HG02798 (cell line): ENCODE measurements around the gene RNF19B.

Experiments
- ATAC-seq: cut with Tn5 transposase; IDR thresholded peaks from one replicate; pipeline ENCODE4 v1.9.1; 2021; ENCODE audit warnings: mild to moderate bottlenecking; ENCODE audit not compliant: unreplicated experiment, poor library complexity

Gene RNF19B, protein sequence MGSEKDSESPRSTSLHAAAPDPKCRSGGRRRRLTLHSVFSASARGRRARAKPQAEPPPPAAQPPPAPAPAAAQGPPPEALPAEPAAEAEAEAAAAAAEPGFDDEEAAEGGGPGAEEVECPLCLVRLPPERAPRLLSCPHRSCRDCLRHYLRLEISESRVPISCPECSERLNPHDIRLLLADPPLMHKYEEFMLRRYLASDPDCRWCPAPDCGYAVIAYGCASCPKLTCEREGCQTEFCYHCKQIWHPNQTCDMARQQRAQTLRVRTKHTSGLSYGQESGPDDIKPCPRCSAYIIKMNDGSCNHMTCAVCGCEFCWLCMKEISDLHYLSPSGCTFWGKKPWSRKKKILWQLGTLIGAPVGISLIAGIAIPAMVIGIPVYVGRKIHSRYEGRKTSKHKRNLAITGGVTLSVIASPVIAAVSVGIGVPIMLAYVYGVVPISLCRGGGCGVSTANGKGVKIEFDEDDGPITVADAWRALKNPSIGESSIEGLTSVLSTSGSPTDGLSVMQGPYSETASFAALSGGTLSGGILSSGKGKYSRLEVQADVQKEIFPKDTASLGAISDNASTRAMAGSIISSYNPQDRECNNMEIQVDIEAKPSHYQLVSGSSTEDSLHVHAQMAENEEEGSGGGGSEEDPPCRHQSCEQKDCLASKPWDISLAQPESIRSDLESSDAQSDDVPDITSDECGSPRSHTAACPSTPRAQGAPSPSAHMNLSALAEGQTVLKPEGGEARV

DNA sequence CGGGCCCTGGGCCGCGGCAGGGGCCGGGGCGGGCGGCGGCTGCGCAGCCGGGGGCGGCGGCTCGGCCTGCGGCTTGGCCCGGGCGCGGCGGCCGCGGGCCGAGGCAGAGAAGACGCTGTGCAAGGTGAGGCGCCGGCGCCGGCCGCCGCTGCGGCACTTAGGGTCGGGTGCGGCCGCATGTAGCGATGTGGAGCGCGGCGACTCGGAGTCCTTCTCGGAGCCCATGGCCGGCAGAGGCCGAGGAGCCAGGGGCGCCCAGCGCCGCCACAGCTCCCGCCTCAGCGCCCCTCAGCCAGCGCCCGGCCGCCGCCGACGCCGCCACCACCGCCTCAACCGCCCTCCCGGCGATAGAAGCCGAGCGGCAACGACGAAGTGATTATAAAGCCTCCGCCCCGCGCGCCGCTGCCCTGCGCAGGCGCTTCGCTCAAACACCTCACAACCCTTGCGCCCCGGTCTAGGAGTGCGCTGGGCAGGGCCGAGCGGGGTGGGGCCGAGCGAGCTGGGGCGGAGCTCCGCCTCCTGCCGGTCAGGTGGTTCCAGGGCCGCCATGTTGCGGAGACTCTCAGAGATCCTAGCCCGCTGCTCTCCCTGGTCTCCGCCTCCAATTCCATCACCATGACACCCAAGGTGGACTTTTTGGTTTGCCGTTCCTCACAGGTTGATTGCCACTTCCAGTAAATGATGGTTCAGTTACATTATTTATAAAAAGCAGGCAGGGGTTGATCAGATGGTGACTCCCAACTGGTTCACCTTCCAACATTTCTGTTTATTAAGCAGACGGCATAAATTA, at the start of gene RNF19B:
Gene RNF19B, minus strand, starts transcription at position 349 of the 790 bp plus-strand sequence. Its CDS starts 124 bp downstream, at position 225.
- ATAC-seq = peak; percentile 85

DNA sequence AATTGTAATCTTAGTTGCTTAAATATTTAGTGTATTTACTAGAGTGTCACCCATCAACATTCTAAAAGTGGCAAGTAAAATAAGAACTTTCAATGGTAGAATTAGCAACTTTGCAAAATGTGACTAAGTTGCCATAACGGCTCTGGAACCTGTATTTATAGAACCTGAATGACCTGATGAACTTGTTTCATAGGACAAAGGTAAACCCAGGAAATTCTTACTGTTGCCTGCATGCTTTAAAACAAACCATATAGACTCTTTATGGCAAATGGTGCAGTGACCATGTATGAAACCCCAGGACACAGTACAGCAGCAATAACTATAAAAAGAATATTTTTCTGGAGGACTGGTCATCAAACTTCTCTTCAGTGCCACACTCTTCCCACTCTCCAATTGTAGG, 49.2 kb upstream of the RNF19B start:
- no peak for ATAC-seq

DNA sequence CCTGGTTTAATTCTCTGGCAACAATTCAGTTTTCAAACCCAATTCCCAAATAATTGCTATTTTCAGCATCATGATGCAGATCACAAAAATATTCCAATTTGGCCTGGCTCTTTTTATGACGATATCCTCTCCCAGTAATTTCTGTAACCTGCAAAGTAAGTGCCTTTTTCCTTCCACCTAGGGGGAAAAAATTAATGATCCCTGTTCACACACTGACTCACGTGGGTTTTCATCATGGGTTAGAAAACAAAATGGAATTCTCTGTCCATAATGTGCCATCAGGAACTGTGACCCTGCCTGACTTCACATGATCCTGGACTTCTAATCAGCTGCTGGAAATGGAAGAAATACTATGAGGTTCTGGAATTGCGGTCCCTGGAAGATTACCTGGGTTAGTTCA, 47.6 kb upstream of the RNF19B start:
- no peak for ATAC-seq

DNA sequence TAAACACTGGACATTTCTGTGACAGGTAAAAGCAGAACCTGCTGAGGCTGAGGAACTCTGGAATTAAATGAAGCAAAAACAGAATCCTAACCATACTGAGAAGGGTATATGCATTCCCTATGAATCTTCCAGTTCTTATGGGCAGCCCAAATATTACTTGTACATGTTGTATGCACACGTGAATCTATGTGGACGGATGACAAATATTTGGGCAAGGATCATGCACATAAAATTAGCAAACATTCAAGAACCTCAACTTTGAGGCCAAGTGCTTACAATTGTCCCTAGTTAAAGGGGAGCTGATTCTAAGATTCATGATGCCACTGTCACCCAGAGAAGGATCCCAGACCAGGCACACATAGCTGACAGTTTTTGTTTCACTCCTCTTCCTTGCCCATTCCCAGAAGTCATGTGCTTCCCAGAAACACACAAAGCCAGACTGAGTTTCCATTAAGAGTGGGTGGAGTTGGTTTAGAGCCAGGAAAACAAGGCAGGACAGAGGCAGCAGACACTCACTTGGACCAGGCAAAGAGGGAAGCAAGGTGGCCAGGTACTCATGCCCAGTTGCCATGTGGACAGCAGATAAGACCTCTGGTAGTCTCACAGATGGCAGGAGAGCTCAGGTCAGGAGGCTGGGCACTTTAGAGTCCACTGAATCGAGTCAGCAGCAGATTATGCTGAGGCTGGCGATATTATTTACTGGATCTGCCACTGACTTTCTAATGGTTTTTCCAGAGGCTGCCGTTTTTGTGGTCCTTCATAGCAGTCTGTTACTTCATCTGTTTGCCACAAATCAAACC, 46.5 kb upstream of the RNF19B start:
- ATAC-seq = no peak

DNA sequence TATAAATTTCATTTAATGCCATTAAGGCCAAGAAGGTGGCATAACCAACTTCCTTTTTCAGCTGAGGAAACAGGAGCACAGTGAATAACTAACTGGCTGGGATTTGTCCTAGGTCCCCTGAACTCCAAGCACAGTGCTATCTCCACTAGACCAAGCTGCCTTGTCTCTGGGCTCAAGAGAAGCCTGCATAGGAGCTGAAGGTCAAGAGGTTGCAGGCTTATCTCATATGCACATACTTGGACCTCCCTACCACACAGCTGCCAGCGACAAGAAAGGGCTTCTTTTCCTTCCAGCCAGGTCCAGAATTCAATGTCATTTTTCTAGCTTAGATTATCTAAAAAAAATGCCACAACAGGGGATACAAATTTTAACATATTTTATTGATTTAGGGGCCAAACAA, 45.0 kb upstream of the RNF19B start:
- no peak for ATAC-seq

DNA sequence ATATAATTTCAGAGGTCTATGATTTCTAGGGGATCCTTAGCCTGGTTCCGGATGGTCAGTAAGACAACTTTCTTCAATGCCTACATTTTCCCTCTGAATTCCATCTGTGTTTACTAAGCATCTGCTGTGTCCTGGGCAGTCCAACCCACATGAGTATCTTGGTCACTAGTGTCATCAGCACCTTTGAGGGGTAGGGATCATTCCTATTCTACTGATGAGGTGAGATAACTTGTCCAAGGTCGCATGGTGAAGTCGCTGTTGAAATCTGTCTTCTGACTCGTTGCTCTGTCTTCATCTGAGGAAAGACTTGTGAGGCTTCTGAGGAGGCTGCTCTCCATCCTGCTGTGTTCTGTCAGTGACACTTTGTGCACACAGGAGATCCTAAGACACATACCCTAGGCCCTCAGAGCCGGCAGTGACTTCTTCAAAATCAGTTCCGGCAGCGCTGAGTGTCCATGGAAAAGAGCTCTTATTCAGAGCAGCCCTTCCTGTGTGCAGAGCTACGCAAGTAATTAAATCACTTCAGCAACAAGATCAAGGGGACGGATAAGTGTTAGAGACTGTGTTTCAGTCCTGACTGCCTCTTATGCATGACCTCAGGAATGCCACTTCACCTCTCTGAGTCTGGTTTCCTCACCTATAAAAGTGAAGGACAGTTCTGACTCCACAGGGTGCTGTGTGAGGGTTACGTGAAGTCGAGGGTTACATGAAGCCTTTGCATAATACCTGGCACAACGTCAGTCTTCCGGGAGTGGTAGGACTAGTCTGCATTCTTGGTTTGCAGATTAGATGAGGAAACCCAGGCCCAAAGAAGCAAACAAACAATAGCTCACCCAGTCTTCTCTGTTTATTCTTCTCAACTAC, 43.7 kb upstream of the RNF19B start:
- ATAC-seq = no peak

DNA sequence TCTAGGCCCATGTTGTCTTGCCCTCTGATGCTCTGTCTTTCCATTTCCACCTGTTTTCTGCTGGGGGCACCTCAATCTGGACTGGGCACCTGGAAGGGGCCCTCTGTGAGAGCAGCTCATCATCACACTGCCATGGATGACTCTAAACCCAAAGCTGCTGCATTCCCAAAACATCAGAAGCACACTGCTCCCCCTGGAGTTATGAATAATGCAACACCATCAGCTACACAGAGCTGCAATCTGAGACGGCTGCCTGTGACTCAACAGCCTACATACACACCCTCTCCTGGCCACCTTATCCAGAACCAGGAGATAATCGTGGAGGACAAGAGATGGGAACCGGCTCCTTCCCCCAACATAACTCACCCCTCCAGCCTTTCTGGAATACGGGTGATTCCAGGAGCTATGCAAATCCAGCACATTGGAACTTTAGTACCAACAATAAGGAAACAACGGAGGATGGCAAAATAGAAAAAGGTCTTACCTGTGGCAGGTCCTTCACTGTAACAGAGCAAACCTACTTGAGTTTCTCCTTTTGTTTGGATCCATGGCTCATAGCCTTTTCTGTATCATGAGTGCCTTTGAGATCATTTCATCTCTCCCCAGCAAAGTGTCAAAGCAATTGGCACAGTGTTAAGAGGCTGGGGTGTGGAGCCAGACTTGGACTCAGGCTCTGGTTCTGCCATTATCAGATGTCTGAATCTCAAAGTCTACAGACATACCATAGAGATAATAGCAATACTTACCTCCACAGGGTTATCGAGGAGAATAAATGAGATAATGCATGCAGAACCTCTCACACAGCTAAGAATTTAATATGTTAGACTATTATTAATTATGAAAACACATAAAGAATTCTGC, 42.8 kb upstream of the RNF19B start:
- no peak for ATAC-seq

DNA sequence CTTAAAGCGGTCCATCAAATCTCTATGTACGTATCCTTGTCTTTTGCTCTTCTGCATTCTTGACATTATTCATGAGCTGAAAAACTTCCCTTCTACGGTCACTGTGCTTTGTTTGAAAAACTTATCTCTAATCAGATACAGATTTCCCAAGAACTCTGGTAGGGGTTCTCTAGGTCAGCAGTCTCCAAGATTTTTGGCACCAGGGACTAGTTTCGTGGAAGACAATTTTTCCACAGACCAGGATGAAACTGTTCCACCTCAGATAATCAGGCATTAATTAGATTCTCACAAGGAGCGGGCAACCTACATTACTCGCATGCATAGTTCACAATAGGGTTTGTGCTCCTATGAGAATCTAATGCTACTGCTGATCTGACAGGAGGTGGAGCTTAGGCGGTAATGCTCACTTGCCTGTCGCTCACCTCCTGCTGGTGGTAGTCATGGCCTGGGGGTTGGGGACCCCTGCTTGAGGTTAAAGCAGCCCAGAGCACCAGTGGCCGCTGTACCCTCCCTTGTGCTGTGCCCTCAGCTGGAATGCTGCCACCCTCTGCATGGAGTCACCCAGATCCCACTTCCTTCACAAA, 41.3 kb upstream of the RNF19B start:
- no peak for ATAC-seq

DNA sequence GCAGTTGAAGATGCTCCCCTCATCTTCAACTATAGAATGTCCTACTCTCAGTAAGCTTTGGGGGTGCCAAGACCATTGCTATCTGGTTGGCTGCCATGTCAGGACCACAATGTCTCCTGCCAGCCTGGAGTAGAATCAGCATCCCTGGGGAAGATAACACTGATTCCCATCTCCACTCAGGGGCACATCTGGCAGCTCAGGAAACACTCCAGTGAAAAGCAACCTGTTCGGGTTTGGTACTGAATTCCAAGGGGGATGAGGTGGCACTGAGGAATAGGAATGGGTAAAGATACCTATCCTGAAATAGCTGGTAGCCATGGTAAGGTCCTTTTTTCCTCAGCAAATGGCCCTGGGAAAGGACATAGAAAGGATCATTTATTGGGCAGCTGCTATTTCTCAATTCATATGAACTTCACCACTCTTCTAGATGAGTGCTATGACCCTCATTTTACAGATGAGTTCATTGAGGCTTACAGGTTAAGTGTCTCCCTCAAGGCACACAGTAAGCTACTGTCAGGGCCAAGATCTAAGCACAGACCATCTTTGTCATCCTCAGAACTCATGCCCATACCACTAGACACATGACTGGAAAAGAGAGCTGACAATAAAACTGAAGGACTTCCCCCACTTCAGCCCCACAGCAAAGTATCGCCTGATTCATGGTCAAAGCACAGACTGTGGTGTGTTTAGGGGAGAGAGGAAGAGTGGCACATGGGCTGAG, 40.7 kb upstream of the RNF19B start:
- ATAC-seq = no peak

DNA sequence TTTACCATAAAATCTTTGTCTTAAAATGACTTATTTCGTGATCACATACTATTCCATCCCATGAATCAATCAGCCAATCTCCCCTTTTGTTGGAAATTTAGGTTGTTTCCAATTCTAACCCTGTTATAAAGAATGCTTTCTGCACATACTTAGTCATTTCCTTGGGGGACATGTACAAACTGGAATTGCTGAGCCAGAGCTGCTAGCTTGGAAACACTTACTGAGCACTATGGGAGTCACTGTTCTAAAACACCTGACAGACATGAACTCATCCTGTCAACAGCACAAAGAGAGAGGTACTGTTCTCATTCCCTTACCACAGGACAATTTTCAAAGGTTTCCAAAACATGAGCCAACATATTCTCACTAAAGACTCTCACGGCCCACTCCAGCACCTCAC, 40.0 kb upstream of the RNF19B start:
- no peak for ATAC-seq

DNA sequence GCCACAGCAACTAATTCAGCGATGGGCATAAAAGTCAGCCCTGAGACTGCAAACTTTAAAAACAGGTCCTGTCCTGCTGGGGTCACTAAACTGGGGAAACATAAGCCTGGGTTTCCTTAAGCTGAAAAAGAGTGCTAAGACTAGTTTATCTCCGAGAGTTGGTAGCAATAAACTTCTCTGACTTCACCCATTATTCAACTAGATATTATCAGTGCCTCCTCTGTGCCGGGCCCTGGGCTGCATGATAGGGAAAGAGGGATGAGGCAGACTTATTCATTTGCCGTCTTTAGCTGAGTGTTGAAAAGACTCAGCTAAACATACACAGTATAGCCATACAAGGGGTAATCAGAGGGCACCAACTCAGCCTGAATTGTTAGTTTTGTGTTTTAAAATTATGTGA, 39.0 kb upstream of the RNF19B start:
- no peak for ATAC-seq

DNA sequence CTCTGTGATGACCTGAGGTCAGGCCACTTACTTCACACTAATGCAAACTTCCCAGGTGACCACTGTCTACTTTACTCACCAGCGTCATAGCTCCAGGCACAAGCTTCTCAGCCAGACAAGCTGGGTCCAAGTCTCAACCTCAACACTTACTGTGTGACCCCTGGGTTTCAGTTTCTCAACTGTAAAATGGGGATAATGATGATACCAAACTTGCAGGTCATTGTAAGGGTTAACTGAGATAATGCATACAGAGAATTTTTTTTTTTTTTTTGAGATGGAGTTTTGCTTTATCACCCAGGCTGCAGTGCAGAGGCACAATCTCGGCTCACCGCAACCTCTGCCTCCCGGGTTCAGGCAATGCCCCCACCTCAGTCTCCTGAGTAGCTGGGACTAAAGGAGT, 37.4 kb upstream of the RNF19B start:
- no peak for ATAC-seq

DNA sequence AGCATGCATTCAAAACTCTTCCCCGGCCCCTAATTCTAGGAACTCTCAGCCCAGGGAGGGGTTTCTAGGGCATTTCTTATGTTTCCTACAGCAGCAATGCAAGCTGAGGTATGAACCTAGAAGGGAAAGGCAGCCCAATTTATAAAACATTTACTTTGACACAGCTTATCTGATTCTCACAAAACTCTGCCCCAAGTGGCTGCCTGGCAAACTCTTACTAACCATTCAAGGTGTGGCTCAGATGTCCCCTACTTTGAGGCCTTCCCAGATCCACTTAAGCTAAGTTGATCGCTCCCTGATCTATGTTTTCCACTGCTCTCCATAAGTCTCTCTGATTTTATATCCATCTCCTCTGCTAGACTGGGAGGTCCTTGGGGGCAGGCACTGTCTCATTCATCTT, 36.7 kb upstream of the RNF19B start:
- ATAC-seq = no peak

DNA sequence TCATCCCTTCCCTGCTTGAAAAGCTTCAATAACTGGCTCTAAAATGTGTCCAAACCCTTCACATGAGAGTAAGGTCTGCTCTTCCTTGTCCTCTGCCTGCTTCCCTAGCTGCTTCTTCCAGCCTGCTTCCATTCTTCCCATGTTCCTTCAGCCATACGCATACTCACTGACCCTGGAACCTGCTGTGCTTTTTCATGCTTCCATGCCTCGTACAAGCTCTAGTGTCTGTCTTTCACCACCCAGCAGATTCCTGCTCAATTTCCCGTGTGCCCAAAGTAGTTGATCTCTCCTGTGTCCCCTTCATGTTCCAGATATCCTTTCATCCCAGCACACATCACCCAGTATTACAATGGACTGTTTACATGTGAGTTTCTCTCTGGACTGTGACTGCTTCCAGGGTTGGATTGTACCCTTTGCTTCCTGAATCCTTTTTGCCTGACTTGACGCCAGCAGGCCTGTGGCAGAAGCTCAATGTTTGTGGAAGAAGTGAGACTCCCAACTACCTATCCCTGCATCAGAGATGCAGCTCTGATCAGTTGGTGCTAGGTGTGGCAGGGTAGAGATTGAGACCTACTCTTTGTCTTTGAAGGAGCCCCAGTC, 35.9 kb upstream of the RNF19B start:
- no peak for ATAC-seq

DNA sequence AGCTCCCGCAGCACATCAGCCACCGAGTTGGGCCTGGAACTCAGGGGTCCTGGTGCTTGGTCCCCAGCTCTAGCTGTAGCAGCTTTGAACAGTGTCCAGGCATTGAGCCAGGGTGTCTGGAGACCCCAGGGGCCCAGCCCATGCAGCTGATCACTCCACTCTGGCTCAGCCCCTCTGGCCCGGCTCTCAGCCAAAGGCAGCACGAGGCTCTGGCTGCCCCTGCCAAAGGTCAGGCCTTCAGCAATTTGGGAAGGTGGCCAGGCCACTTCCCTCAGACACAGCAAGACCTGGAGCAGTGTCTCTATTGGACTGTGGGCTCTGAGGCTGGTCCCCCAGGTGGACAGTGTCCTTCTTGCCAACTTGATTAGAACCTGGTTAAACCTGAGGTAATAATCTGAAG, 34.4 kb upstream of the RNF19B start:
- no peak for ATAC-seq

DNA sequence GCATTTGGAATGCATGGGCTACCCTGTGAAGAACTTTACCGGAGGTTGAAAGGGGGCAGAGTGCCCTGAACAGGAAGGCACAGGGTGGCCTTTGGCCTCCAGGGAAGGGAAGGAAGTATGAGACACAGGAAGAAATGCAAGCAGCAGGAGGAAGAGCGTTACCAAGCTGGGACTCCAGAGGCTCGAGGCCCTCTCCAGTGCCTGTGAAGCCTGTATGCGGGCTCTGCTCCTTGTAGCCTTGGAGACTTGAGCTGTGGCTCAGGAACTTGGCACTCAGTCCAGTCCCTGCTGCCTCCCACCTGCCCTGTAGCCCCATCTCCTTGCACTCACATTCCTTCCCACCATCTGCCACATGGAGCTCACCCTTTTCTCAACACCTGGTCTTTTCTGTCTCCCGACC, 33.5 kb upstream of the RNF19B start:
- no peak for ATAC-seq

DNA sequence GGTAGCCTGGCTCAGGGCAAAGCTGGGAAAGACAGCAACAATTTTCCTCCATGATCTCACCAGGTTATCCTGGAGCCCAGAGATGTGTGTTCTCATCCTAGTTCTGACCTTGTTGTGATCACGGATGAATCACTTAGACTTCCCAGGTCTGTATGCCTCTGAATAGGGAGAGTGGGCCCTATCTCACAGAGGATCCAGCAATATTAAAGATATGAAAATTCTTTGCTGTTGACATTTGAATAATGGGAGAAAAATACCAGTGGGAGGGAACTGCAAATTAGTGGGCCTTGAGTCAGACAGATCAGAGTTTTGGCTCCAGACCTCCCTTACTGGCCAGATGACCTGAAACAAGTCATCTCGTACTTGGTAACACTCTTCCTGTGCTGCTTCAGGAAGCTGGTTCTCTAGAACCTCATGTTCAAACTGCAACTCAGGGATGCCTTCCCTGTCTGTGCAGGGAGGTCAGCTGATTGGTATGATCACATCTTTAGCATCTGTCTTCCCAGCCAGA, 32.8 kb upstream of the RNF19B start:
- ATAC-seq = no peak
